ENCODE results near the gene SPATA20. TPM values are rescaled to one million over a fixed set of nuclear protein-coding genes. Genes with fewer than 3 reads are reported as not detected.

SPATA20 gene
- total RNA-seq, 2 experiments from 2014 or later, result 7.9 to 8.3 TPM

DNA sequence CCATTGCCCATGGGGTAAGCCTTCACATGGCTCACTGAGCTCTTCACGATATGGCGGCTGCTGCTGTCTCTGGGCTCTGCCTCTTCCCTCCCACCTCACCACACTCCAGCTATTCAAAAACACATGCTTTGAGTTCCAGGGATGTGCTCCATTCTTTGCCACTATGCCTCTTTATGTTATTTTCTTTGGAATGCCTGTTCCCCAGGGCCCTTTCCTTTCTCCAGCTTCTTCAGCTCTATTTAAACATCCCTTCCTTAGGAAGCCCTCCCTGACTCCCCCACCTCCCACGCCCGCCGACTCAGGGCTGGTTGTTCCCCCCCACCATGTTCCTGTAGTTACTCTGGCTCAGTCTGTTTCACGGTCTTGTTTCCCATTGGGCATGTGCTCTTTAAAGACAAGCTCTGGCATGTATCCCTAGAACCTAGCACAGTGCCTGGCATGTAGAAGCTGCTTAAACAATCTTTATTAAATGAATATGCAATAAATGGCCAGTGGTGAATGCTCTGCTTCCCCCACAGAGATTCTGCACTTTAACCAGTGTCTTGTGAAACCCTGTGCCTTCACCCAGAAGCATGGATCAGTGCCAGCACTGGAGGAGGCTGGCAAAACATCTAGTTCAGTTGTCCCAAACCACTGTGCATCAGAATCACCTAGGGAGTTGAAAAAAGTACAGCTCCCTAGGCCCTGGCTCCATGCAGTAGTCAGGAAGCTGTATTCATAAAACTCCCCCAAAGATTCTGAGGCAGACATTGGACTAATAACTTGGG lies 31.9 kb upstream of the SPATA20 start:
- BruUV-seq (replicated peaks), result no TSS peak
- no peak for DNase-seq (ENCODE audit: low spot score)
- TF ChIP-seq, protein P1, sequence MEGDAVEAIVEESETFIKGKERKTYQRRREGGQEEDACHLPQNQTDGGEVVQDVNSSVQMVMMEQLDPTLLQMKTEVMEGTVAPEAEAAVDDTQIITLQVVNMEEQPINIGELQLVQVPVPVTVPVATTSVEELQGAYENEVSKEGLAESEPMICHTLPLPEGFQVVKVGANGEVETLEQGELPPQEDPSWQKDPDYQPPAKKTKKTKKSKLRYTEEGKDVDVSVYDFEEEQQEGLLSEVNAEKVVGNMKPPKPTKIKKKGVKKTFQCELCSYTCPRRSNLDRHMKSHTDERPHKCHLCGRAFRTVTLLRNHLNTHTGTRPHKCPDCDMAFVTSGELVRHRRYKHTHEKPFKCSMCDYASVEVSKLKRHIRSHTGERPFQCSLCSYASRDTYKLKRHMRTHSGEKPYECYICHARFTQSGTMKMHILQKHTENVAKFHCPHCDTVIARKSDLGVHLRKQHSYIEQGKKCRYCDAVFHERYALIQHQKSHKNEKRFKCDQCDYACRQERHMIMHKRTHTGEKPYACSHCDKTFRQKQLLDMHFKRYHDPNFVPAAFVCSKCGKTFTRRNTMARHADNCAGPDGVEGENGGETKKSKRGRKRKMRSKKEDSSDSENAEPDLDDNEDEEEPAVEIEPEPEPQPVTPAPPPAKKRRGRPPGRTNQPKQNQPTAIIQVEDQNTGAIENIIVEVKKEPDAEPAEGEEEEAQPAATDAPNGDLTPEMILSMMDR (conservative IDR thresholded peaks at IDR 0.05; ENCODE audit: low read length), result no peak
- TF ChIP-seq EZH2phosphoT487 (IDR thresholded peaks at IDR 0.05; ENCODE audit: borderline replicate concordance, low read depth, low read length), result no peak
- no peak overlapping the region for H3K4me2 ChIP-seq (ENCODE audit: low read length)
- no peak overlapping the region for H3K4me3 ChIP-seq (ENCODE audit: low read depth, low read length, poor library complexity, severe bottlenecking)
- H3K9me2 ChIP-seq (ENCODE audit: insufficient read depth, low read length), result no peaks in the 10 kb centered on the region
- H3K36me3 ChIP-seq (ENCODE audit: insufficient read depth, low read length), result no peaks in the 10 kb centered on the region
- H4K20me1 ChIP-seq (ENCODE audit: insufficient read depth, low read length), result no peaks in the 10 kb centered on the region
- H3K27ac ChIP-seq (ENCODE audit: low read depth, low read length, poor library complexity, severe bottlenecking), result no peak overlapping the region
- no peak overlapping the region for H2AFZ ChIP-seq (ENCODE audit: low read length)
- ChIA-PET POLR2A (no interaction called here), CTCF (ENCODE audit: unreplicated experiment) (no interaction called here)
- no peaks in the 10 kb centered on the region for H3K4me1 ChIP-seq (ENCODE audit: insufficient read depth, low read length, poor library complexity, severe bottlenecking)
- no peaks in the 10 kb centered on the region for H3K9me3 ChIP-seq (ENCODE audit: low read length)
- intact Hi-C loops (cut with micrococcal nuclease; ENCODE audit: unreplicated experiment), result no loop called here
- no peaks in the 10 kb centered on the region for H3K79me2 ChIP-seq (ENCODE audit: insufficient read depth, low read depth, low read length)

DNA sequence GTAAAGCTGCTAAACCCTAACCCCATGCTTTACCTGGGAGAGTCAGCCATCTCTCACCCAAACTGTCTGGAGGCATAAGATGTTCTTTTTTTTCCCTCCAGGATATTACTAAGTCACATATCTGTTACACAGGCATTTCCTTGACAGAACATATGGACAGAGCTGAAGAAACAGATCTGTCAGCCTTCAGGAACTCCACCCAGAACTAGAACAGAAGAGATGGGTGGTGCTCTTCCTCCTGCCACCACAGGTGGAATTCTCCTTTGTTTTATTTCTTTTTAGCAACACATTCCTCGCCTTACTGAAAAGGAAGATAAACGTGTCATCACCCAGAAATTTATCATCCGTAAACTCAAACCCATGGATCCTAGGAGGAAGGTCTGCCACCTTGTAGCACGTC lies 30.0 kb upstream of the SPATA20 start:
- H4K20me1 ChIP-seq (ENCODE audit: insufficient read depth, low read length), result no peaks in the 10 kb centered on the region
- no TSS peak for BruUV-seq (replicated peaks)
- H3K27ac ChIP-seq (ENCODE audit: low read depth, low read length, poor library complexity, severe bottlenecking), result no peak overlapping the region
- no peaks in the 10 kb centered on the region for H3K9me3 ChIP-seq (ENCODE audit: low read length)
- TF ChIP-seq EZH2phosphoT487 (IDR thresholded peaks at IDR 0.05; ENCODE audit: borderline replicate concordance, low read depth, low read length), result no peak
- TF ChIP-seq, protein P1 (conservative IDR thresholded peaks at IDR 0.05; ENCODE audit: low read length), result no peak
- no peak overlapping the region for H3K4me2 ChIP-seq (ENCODE audit: low read length)
- no peak overlapping the region for H3K4me3 ChIP-seq (ENCODE audit: low read depth, low read length, poor library complexity, severe bottlenecking)
- no peaks in the 10 kb centered on the region for H3K36me3 ChIP-seq (ENCODE audit: insufficient read depth, low read length)
- H3K9me2 ChIP-seq (ENCODE audit: insufficient read depth, low read length), result no peaks in the 10 kb centered on the region
- H3K4me1 ChIP-seq (ENCODE audit: insufficient read depth, low read length, poor library complexity, severe bottlenecking), result no peaks in the 10 kb centered on the region
- ChIA-PET CTCF (ENCODE audit: unreplicated experiment) (no interaction called here), POLR2A (interaction anchor here (1.3 kb wide), 1 partner anchor 12 kb away, joined by 3 read pairs; no protein-coding TSS in a partner anchor)
- H2AFZ ChIP-seq (ENCODE audit: low read length), result no peak overlapping the region
- DNase-seq (ENCODE audit: low spot score), result no peak
- H3K79me2 ChIP-seq (ENCODE audit: insufficient read depth, low read depth, low read length), result no peaks in the 10 kb centered on the region
- intact Hi-C loops (cut with micrococcal nuclease; ENCODE audit: unreplicated experiment), result no loop called here

All from OCI-LY7 (cell line).